GM12865 (cell line): ENCODE measurements around the gene HOXB5.

Experiments
- DNase-seq: peaks from one replicate; pipeline ENCODE4 v3.0.0; 2010; ENCODE audit warnings: low read depth
- H3K4me3 ChIP-seq: 2 replicates; pipeline ENCODE4 v1.5.1; 2011; ENCODE audit warnings: mild to moderate bottlenecking, low read depth, low read length, control low read depth
- TF ChIP-seq, protein P1 (sequence below): IDR thresholded peaks from 2 replicates; pipeline ENCODE4 v1.5.1; 2011; ENCODE audit warnings: low read length, control low read depth, low read depth, inconsistent platforms; ENCODE audit not compliant: insufficient read depth; ENCODE audit errors: missing control alignments

Gene HOXB5

DNA sequence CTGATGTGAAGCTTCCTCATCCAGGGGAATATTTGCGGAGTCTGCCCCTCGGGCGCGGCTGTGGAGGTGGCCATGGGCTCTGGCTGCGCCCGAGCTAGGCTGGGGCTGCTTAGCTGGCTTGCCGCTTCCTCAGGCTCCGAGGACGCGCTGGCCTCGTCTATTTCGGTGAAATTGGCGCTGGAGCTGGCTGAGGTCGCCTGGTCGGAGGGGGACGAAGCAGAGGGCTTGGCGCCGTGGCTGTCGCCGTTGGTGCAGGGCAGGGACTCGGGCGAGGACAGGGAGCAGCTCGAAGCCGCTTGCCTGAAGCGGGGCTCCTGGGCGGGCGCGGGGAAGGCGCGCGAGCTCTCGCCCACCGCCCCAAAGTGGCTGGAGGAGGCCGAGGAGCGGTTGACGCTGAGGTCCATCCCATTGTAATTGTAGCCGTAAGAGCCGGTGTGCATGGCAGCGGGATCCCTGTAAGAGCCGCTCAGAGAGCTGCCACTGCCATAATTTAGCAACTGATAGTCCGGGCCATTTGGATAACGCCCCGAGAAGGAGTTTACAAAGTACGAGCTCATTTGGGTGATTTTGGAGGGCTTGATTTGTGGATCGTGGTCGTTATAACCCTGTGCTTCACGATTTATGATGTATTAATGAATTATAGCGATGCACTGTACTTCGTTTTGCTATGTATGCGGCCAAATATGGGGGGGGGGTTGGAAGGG is at the start of gene HOXB5:
Gene HOXB5, minus strand, starts transcription at position 654 of the 704 bp plus-strand sequence. Its CDS starts 97 bp downstream, at position 557.
- TF ChIP-seq, protein P1, sequence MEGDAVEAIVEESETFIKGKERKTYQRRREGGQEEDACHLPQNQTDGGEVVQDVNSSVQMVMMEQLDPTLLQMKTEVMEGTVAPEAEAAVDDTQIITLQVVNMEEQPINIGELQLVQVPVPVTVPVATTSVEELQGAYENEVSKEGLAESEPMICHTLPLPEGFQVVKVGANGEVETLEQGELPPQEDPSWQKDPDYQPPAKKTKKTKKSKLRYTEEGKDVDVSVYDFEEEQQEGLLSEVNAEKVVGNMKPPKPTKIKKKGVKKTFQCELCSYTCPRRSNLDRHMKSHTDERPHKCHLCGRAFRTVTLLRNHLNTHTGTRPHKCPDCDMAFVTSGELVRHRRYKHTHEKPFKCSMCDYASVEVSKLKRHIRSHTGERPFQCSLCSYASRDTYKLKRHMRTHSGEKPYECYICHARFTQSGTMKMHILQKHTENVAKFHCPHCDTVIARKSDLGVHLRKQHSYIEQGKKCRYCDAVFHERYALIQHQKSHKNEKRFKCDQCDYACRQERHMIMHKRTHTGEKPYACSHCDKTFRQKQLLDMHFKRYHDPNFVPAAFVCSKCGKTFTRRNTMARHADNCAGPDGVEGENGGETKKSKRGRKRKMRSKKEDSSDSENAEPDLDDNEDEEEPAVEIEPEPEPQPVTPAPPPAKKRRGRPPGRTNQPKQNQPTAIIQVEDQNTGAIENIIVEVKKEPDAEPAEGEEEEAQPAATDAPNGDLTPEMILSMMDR: no peak
- H3K4me3 ChIP-seq: peak within 1 kb of the TSS; percentile 44
- DNase-seq: no peak

DNA sequence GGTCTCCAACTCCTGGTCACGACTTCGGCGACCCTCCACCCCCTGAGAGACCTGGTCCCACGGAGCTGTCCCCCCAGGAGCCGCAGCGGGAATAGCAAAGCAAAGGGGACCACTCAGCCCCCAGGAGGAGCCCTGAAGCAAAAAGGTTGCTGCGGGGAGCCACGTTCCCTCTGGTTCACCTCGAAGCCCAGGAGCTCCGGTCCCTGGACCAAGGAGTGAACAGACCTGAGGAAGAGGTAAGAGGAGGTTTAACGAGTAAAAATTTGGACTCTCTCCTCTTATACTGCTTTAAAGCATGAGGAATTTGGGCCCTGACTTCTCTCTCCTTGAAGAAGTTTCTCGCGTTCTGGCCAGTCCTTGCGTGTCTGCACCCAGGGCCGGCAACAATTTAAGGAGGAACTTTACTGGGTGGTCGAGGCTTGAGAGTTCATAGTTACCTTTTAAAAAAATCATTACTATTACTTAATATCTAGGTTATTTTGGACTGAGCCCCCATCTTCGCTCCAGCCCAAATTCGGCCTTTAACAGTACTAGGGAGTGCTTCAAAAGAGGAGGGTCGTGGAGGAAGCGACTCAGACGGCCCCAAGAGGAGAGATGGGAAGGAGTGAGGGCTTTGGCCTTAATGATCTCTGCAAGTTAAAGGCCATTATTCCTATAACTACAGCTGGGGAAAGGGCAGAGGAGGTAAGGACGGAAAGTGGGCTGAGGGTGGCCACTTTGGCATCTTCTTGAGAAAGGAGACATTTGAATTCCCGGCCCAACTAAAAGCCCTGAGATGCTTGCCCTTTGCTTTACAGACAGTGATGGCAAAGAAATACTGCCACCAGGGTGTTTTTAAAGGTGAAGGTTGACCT is 49.5 kb upstream of the HOXB5 start:
- DNase-seq: no peak
- no peak overlapping the region for H3K4me3 ChIP-seq
- TF ChIP-seq, protein P1: no peak

DNA sequence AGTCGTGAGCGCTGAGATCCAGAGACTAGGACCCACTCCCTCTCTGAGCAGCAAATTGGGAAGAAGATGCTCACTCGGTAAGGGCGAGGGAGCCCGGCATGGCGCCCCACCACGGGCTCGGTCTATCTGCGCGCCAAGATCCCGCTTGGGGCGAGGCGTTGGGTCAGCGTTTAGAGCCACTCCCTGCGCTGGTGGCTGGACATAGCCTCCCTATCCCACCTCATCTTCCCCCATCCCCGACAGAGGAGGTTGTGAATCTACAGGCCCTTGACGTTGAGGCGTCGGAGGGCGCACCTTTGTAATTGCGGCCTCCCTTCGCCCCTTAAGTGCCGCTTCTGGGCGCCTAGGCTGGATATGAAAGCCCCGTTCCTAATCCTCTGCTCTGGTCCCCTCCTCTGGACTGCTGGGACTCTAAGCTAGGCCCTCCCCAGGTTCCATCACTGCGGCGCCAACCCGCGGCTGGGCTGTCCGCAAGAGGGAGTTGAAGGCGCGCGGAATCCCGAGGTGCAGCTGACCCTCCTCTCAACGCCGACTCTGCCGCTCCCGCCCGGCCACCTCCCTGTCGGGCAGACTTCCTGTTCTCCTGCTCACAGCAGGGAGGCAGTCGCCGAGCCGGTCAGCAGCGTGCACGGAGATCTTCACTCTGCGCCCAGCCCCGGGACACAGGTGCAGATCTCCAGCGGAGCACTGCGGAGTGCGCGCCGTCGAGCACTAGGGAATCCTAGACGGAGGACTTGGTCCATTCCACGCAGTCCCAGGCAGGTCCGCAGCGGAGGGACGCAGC is 48.7 kb upstream of the HOXB5 start:
- no peak overlapping the region for H3K4me3 ChIP-seq
- TF ChIP-seq, protein P1: no peak
- no peak for DNase-seq

DNA sequence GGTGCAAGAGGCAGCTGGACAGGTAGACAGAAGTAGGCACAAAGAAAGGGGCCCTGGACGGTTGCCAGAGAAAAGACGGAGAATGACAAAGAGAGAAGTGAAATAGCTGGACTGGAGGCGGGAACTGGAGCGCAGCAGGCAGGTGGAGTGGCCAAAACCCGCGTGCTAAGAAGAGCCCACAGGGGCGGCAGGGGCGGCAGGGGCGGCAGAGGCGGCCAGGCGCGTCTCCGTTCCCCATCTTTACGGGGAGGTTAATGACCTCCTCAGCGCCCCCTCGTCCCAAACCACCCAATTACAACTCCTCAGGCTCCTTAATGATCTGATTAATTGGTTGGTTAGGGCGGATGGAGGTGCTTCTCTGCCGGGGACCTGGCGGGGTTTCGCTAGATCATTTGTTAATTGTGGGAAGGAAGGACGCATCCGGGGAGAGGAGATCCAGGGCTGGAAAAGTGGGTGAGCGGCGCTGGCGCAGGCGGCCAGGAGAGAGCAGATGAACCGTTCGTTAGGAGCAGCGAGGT is 48.0 kb upstream of the HOXB5 start:
- TF ChIP-seq, protein P1: no peak
- DNase-seq: no peak
- H3K4me3 ChIP-seq: no peak overlapping the region

DNA sequence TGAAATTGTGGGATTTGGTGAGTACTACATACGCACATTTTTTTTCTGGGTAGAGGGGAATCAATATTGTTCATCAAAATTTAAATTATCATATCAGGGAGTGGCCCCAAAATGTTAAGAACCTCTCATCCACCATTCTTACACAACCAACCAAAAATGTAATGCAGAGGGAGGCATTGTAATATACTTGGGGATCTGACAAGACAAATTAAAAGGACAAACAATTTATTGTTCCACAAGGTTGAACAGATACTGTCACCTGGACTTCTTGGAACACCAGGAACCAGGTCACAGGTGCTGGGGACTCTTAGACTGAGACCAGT is 47.2 kb upstream of the HOXB5 start:
- no peak overlapping the region for H3K4me3 ChIP-seq
- DNase-seq: no peak
- TF ChIP-seq, protein P1: no peak

- TF ChIP-seq, protein P1: no peak
- no peak overlapping the region for H3K4me3 ChIP-seq
- no peak for DNase-seq
Measured at GRCh38 chr17:48639982-48640857, 46.6 kb upstream of the HOXB5 start.
